Activated naive CD4-positive, alpha-beta T cell treated with anti-CD3 and anti-CD28 coated beads, Interleukin-2, amount 10 ng/mL, durations not matched to agents 7 days and 5 days (primary cell): Measurements from ENCODE around the gene GIMAP8.
A peak's percentile ranks its signal among the peaks of the same experiment; 100 is the strongest.

Experiments used
- CTCF ChIA-PET: fragments of 350-600 bp; sonication (Branson Sonifier 250); formaldehyde crosslinking; loops from one replicate; lab custom pipeline; 2021; ENCODE audit warnings: antibody characterized with exemption; lab: Charles Lee
- DNase-seq: peaks from one replicate; pipeline ENCODE4 v3.0.0-alpha.2; 2020
- H3K27ac Mint-ChIP-seq: one replicate; pipeline ENCODE4 v1.8.0; 2021; ENCODE audit warnings: mild to moderate bottlenecking, moderate library complexity, mixed read lengths
- H3K27me3 Mint-ChIP-seq: one replicate; pipeline ENCODE4 v1.8.0; 2021; ENCODE audit warnings: mild to moderate bottlenecking, mixed read lengths
- H3K36me3 Mint-ChIP-seq: one replicate; pipeline ENCODE4 v1.8.0; 2021; ENCODE audit warnings: mixed read lengths
- H3K4me1 Mint-ChIP-seq: one replicate; pipeline ENCODE4 v1.8.0; 2021; ENCODE audit warnings: mixed read lengths
- H3K4me3 Mint-ChIP-seq: one replicate; pipeline ENCODE4 v1.8.0; 2021; ENCODE audit warnings: mild to moderate bottlenecking, moderate library complexity, mixed read lengths
- H3K9me3 Mint-ChIP-seq: one replicate; pipeline ENCODE4 v1.8.0; 2021; ENCODE audit warnings: mixed read lengths

GIMAP8 gene

DNA sequence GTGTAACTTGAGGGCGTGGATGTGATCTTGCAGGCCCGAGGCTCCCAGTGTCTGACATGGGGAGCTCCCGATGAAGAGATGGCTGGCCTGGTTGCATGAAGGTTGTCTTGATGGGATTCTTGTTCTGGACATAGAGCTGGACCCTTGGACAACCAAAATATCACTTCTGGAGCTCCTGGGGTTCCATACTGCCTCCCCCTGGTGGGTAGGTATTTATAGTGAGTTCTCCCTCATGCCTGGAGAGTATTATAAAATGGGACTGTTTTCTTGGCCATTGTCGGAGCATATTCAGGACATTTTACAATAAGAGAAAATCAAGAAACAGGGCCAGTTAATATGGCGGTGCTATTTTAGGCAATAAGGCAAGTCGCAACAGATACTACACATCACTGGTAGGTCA, 32.6 kb upstream of the GIMAP8 start:
- Mint-ChIP-seq H3K27me3 (peaks cover 22% of the 10 kb centered on the region), H3K4me1 (peaks cover 13% of the 10 kb centered on the region), H3K27ac (no peak overlapping the region), H3K36me3 (peaks cover 3% of the 10 kb centered on the region), H3K4me3 (no peak overlapping the region), H3K9me3 (no peaks in the 10 kb centered on the region)
- peak; percentile 13 for DNase-seq
- CTCF ChIA-PET: interaction anchor here (0.6 to 3.9 kb wide), 6 partner anchors 12 to 976 kb away, joined by 3 to 22 read pairs (median 3); a partner anchor contains a TSS

DNA sequence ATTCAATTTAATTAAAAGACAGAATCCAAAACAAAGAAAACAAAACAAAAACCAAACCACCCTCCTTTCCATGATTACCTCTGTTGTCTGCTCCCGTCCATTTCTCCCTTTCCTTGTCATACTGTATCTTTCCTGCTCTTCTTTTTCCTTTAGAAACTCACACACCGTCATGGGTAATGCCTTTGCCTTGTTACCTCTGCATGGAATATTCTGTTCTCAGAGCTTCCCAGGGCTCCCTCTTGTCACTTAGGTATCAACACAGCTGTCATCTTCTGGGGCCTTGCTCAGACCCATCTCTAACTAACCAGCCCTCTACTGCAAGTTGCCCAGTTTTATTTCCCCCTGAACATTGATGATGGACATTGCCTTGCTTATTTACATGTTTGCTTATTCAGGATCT, 30.2 kb upstream of the GIMAP8 start:
- H3K4me1 Mint-ChIP-seq: peaks cover 13% of the 10 kb centered on the region
- H3K4me3 Mint-ChIP-seq: no peak overlapping the region
- CTCF ChIA-PET: interaction anchor here (0.9 to 3.9 kb wide), 7 partner anchors 11 to 133 kb away, joined by 3 to 22 read pairs (median 4); a partner anchor contains a TSS
- H3K27ac Mint-ChIP-seq: no peak overlapping the region
- H3K36me3 Mint-ChIP-seq: peaks cover 1% of the 10 kb centered on the region
- DNase-seq: peak; percentile 3
- H3K27me3 Mint-ChIP-seq: peaks cover 24% of the 10 kb centered on the region
- no peaks in the 10 kb centered on the region for H3K9me3 Mint-ChIP-seq

DNA sequence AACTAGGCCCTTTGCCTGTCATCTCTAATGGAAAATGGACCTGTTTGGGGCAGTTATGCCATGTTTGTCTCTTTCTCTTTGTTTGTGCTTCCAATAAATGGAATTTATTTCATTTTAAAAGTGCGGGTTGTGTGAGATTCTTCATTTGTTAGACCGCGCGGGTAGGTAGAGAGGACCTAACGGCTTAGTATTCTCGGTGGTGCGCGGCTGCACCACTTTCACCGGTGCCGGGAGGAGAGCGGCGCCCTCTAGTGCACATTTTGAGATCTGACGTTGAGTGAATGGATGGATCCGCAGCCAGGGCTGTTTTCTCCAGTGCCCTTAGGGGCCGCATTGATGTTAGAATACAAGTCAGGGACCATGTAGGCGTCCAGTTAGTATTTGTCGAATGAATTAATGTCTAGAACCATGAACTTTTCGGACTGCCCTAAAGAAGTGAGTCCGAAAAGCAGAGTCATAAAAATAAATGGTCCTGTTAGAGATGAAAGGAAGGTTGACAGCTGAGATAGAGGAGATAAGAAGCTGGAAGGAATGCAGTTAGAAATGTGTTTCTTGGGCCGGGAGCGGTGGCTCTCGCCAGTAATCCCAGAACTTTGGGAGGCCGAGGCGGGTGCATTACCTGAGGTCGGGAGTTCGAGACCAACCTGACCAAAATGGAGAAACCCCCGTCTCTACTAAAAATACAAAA, 29.3 kb upstream of the GIMAP8 start:
- Mint-ChIP-seq H3K4me3 (no peak overlapping the region), H3K4me1 (peaks cover 13% of the 10 kb centered on the region), H3K36me3 (peaks cover 1% of the 10 kb centered on the region), H3K27me3 (peaks cover 24% of the 10 kb centered on the region), H3K27ac (no peak overlapping the region), H3K9me3 (no peaks in the 10 kb centered on the region)
- DNase-seq: peak; percentile 89
- CTCF ChIA-PET: interaction anchor here (0.7 to 2.3 kb wide), 11 partner anchors 10 to 337 kb away, joined by 3 to 11 read pairs (median 3); partner anchors contain the start of gene GIMAP6

DNA sequence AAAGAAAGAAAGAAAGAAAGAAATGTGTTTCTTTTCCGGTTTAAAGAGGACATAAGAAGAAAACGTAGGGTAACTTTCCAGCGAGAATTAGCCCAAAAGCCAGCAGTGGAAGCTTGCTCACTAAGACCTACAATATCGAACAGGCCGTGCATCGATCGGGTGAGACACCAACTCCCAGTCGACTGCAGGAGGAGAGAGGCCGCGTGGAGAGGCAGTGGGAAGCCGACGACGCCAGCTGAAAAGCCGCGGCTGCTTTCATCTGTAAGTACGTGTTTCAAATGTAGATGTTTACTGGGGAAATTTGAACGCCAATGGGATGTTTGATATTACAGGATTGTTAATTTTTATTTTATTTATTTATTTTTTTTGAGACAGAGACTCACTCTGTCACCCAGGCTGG, 28.6 kb upstream of the GIMAP8 start:
- Mint-ChIP-seq H3K9me3 (no peaks in the 10 kb centered on the region), H3K4me1 (peaks cover 13% of the 10 kb centered on the region), H3K27me3 (peaks cover 24% of the 10 kb centered on the region), H3K4me3 (no peak overlapping the region), H3K27ac (no peak overlapping the region), H3K36me3 (peaks cover 1% of the 10 kb centered on the region)
- peak; percentile 1 for DNase-seq
- CTCF ChIA-PET: interaction anchor here (0.7 to 2.3 kb wide), 11 partner anchors 10 to 337 kb away, joined by 3 to 11 read pairs (median 4); a partner anchor contains a TSS

DNA sequence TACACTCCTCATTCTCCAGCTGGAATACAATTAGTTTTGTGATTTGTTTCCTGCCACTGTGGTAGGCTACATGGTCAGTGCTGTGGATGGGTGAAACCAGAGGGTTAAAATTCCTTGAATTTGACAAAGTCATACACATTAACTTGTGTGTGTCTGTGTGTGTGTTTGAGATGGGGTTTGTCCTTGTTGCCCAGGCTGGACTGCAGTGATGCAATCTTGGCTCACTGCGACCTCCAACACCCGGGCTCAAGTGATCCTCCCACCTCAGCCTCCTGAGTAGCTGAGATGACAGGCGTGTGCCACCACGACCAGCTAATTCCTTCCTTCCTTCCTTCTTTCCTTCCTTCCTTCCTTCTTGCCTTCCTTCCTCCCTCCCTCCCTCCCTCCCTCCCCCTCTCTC, 24.8 kb upstream of the GIMAP8 start:
- H3K27ac Mint-ChIP-seq: no peak overlapping the region
- H3K4me3 Mint-ChIP-seq: no peak overlapping the region
- peaks cover 46% of the 10 kb centered on the region for H3K27me3 Mint-ChIP-seq
- H3K4me1 Mint-ChIP-seq: peaks cover 14% of the 10 kb centered on the region
- CTCF ChIA-PET: no interaction called here
- H3K9me3 Mint-ChIP-seq: no peaks in the 10 kb centered on the region
- H3K36me3 Mint-ChIP-seq: peaks cover 1% of the 10 kb centered on the region
- peak; percentile 8 for DNase-seq

DNA sequence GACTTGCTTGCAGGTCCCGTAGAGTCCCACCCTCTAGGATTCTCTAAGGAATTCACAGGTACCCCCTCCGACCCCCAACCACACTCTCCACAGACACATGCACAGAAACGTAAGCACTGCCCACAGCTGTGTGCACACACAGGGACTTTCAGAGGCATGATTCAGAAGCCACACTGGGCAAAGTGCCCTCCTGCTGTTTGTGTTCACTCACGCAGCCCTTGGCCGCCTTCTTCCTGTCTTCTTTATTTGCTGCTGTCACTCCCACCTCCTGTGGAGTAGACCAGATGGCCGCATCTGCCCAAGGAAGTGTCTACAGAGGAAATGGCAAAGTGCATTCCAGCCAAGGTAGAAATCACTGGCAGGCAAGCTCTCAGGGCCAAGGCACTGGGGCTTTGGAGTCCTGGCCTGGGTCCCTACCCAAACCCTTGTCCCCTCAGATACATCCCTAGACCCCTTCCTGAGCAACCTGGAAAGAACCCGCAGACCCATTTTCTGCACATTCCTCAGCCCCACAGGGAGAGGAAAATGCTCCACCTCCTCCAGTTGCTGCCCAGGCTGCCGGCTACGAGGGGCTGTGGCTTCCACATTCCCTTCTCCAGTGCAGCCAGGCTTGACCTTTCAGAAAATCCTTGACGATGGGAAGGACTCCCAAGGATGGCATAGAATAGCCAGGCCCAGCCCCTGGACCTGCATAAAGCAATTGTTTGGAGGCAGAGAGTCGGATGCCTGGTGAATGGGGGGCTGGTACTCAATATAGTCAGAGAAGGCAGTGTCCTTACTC, 21.6 kb upstream of the GIMAP8 start:
- Mint-ChIP-seq H3K4me3 (no peak overlapping the region), H3K36me3 (no peaks in the 10 kb centered on the region), H3K27me3 (peaks cover 46% of the 10 kb centered on the region), H3K9me3 (no peaks in the 10 kb centered on the region), H3K4me1 (peaks cover 22% of the 10 kb centered on the region), H3K27ac (no peak overlapping the region)
- CTCF ChIA-PET: no interaction called here
- peak; percentile 28 for DNase-seq

DNA sequence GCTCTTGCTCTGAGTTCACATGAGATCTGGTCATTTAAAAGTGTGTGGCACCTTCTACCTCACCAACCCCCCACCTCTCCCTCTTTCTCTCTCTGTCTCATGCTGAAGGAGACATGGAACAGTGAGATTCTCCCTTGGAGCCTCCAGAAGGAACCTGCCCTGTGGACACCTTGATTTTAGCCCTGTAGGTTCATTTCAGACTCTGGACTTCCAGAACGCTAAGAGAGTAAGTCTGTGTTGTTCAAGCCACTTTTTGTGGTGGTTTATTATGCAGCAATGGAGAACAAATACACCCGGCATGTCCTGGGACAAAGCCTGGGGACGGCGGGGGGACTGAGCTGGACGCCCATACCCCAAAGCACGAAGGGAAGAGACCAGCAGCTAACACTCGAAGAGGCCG, 20.7 kb upstream of the GIMAP8 start:
- H3K9me3 Mint-ChIP-seq: no peaks in the 10 kb centered on the region
- H3K36me3 Mint-ChIP-seq: no peaks in the 10 kb centered on the region
- H3K27ac Mint-ChIP-seq: no peak overlapping the region
- peaks cover 46% of the 10 kb centered on the region for H3K27me3 Mint-ChIP-seq
- no peak overlapping the region for H3K4me3 Mint-ChIP-seq
- CTCF ChIA-PET: no interaction called here
- peaks cover 30% of the 10 kb centered on the region for H3K4me1 Mint-ChIP-seq
- DNase-seq: peak; percentile 3

DNA sequence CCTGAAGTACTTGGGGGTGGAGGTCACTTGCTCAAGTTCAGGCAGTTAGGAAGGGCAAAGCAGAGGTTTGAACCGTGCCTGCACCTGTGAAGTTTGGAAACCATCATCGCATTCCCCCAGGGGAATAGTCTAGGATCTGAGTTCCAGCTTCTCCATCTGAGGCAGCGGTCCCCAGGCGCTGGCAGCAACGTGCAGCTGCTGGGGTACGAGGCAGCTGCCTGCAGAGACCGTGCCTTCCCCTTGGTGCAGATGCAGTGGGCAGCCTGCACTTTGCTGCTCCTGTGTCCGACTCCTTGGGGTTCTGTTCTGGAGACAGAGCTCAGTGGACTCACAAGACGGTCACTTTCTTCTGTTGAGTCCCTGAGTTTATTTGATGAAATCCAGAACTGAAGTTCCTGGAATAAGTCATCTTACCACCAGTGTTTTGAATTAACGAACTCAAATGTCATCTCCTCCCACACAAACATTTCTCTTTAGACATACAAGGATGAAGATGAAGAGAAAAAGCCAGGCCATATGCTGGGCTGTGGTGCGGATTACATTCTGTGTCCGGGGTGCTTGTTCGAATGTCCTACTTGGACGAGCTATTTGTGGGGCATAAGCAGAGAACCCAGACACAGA, 19.9 kb upstream of the GIMAP8 start:
- CTCF ChIA-PET: interaction anchor here (1.3 to 1.9 kb wide), 2 partner anchors 9 to 74 kb away, joined by 5 to 10 read pairs; no protein-coding TSS in a partner anchor
- H3K36me3 Mint-ChIP-seq: no peaks in the 10 kb centered on the region

DNA sequence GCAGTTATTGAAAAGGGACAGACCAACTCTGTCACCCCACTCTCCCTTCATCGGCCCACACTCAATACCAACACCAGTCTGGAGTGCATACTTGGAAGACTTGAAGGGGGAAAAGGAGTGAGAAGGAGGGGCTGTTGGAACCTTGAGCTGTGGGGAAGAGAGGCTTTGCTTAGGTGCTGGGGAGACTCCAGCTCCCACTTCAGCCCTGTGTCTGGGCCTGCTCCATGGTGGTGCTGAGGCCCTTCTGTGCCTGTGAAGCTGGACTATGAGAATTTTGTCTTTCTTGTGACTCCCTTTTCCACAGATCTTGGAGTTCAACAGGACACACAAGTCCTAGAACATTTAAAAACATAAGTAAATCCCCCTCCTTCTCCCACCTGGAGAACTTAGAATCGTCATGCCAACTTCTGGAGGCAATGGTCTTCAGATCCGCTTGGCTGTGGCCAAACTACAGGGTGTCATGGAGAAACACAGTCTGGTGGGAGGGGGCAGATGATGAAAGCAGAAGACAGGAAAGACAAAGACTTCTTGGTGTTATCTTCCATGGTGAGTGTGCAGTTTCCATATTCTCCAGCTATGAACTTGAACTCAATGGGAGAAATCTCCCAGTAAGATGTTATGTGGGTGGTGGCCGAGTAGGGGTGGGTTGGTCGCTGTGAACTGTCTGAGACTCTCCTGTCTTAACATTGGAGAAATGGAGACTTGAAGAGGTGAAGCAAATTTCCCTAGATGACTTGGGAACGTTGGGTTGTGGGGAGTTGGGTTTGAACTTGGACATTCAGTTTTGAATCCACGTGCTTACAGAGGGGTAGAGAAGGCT, 18.4 kb upstream of the GIMAP8 start:
- peaks cover 46% of the 10 kb centered on the region for H3K27me3 Mint-ChIP-seq
- H3K36me3 Mint-ChIP-seq: no peaks in the 10 kb centered on the region
- peaks cover 41% of the 10 kb centered on the region for H3K4me1 Mint-ChIP-seq
- no peak overlapping the region for H3K27ac Mint-ChIP-seq
- DNase-seq: peak; percentile 8
- no peaks in the 10 kb centered on the region for H3K9me3 Mint-ChIP-seq
- no peak overlapping the region for H3K4me3 Mint-ChIP-seq
- CTCF ChIA-PET: interaction anchor here (0.8 to 1.9 kb wide), 5 partner anchors 10 to 147 kb away, joined by 3 to 10 read pairs (median 5); no protein-coding TSS in a partner anchor

More for the DNA sequence above, 19.9 kb upstream of the GIMAP8 start:
- no peak overlapping the region for H3K4me3 Mint-ChIP-seq
- H3K27ac Mint-ChIP-seq: no peak overlapping the region
- H3K27me3 Mint-ChIP-seq: peaks cover 46% of the 10 kb centered on the region
- H3K4me1 Mint-ChIP-seq: peaks cover 37% of the 10 kb centered on the region
- no peaks in the 10 kb centered on the region for H3K9me3 Mint-ChIP-seq
- peak; percentile 10 for DNase-seq

DNA sequence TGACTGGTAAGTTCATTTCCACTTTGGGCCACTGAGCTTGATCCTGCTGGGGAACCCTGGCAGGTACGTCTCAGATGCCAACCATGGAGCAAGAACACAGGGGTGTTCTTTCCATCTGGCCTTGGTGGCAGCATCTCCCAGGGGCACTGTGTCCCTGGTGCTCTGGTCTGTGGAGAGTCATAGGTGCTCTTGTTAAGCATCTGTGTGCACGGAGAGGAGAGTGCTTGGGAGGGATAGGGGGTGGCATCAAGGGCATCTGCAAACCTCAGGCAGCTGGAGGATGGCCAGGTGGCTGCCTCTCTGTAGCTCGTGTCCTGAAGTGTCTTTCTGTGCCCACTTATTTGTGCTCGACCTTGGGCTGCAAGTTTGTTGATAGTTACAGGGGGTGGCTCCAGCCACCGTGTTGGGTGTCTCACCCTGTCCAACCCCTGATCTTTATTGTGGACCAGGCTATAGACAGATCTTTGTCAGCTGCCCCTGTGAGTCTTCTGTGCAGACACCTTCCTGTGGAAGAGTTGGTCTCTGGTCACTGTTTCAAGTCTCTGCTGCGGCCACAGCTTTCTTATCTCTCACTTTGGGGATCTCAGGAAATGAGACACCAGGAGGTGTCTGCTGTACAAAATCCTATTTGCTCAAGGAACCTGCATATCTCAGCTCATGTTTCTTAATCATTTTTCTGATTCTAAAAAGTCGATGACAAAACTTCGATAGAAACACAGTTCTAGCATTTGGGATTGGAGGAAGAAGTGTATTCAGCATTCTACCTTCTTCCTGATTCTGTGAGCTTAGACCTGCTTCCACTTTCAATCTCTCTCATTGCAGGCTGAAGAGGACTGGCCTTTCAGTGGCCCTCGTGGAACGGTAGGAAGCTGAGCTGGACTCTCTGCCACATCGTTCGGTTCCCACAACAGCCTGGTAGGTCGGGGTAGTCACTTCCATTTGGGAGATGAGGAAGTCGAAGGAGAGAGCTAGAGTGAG, 17.2 kb upstream of the GIMAP8 start:
- Mint-ChIP-seq H3K36me3 (no peaks in the 10 kb centered on the region), H3K4me1 (peaks cover 41% of the 10 kb centered on the region), H3K27me3 (peaks cover 42% of the 10 kb centered on the region), H3K4me3 (peak overlapping the region; percentile 29), H3K27ac (no peak overlapping the region), H3K9me3 (no peaks in the 10 kb centered on the region)
- CTCF ChIA-PET: interaction anchor here (0.6 to 1.9 kb wide), 4 partner anchors 9 to 15 kb away, joined by 3 to 8 read pairs (median 4); no protein-coding TSS in a partner anchor
- peak; percentile 20 for DNase-seq

DNA sequence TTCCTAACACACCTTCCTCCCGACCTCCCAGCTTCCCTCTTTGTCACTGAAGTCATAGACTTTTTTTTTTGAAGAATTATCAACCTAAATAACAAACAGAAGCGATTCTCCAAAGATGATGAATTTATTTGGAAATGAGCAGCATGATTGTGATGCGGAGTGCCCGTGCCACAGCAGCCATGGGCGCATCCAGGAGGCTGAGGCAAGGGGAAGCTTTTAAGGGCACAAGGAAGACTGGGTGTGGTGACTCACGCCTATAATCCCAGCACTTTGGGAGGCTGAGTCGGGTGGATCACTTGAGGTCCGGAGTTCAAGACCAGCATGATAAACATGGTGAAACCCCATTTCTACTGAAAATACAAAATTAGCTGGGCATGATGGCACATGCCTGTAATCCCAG, 16.2 kb upstream of the GIMAP8 start:
- H3K27ac Mint-ChIP-seq: peak overlapping the region; percentile 20
- H3K4me3 Mint-ChIP-seq: no peak overlapping the region
- peaks cover 36% of the 10 kb centered on the region for H3K4me1 Mint-ChIP-seq
- H3K36me3 Mint-ChIP-seq: no peaks in the 10 kb centered on the region
- DNase-seq: no peak
- CTCF ChIA-PET: interaction anchor here (0.6 to 1.0 kb wide), 2 partner anchors 10 to 16 kb away, joined by 3 to 4 read pairs; no protein-coding TSS in a partner anchor
- H3K9me3 Mint-ChIP-seq: no peaks in the 10 kb centered on the region
- H3K27me3 Mint-ChIP-seq: peaks cover 35% of the 10 kb centered on the region

DNA sequence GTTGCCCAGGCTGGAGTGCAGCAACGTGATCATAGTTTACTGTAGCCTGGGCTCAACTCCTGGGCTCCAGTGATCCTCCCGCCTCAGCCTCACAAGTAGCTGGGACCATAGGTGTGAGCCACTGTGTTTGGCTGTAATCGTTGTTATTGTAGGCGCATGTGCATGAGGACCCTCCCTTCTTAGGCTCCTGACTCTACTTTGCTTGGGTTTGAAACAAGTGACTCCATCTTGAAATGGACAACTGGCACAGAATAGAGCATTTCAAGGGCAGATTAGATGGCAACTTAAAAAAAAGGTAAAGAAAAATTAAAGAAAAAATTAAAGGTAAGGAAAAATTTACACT, 15.4 kb upstream of the GIMAP8 start:
- DNase-seq: no peak
- Mint-ChIP-seq H3K27me3 (peaks cover 28% of the 10 kb centered on the region), H3K27ac (no peak overlapping the region), H3K4me1 (peaks cover 44% of the 10 kb centered on the region), H3K36me3 (no peaks in the 10 kb centered on the region), H3K4me3 (no peak overlapping the region), H3K9me3 (no peaks in the 10 kb centered on the region)
- CTCF ChIA-PET: no interaction called here
